Adrenal gland (tissue), 12 donors: ENCODE measurements around the gene SLC37A1. TPM values are rescaled to one million over a fixed set of nuclear protein-coding genes. Genes with fewer than 3 reads are reported as not detected.

Source experiments
- DNase-seq, 7 donors: peaks; one replicate each; pipeline ENCODE4 v3.0.0-alpha.2; 2019 to 2020
- H3K27ac ChIP-seq, 5 donors: fragments of 200-600 bp; sonication (generic) in 4 of 5; 1 replicate in 3 of 5; 2 replicates in 2 of 5; pipeline versions ENCODE4 v1.5.1 to v1.8.0; 2016 to 2020; ENCODE audit warnings: mild to moderate bottlenecking in 1 of 5
- H3K27me3 ChIP-seq: fragments of 200-600 bp; 2 replicates; pipeline ENCODE4 v1.8.0; 2021
- H3K36me3 ChIP-seq, 2 donors: fragments of 200-600 bp; replicated peaks in 1 of 2; 1 replicate in 1 of 2; 2 replicates in 1 of 2; pipeline versions ENCODE4 v1.5.1 to v1.8.0; 2018 to 2022
- H3K4me1 ChIP-seq, 2 donors: fragments of 200-600 bp; replicated peaks in 1 of 2; 1 replicate in 1 of 2; 2 replicates in 1 of 2; pipeline versions ENCODE4 v1.5.1 to v1.8.0; 2018 to 2021
- H3K4me3 ChIP-seq, 4 donors: fragments of 200-600 bp; sonication (generic) in 3 of 4; one replicate each; pipeline ENCODE4 v1.5.1; 2016 to 2018
- H3K9me3 ChIP-seq, 3 donors: fragments of 200-600 bp; sonication (generic) in 1 of 3; replicated peaks in 1 of 3; 1 replicate in 2 of 3; 2 replicates in 1 of 3; pipeline versions ENCODE4 v1.5.1 to v1.8.0; 2016 to 2021
- CTCF ChIP-seq, 6 experiments: fragments of 450-650 bp in 4 of 6; fragments of 200-600 bp in 2 of 6; sonication (generic) in 1 of 6; IDR thresholded peaks; 1 replicate in 5 of 6; 2 replicates in 1 of 6; pipeline versions ENCODE4 v1.5.1 to v1.8.0; 2016 to 2021; ENCODE audit warnings: antibody characterized with exemption in 6 of 6, mild to moderate bottlenecking in 2 of 6, moderate library complexity in 1 of 6
- POLR2A ChIP-seq, 2 donors: fragments of 450-650 bp; IDR thresholded peaks; one replicate each; pipeline ENCODE4 v1.6.1; 2017; ENCODE audit warnings: antibody characterized with exemption in 2 of 2, mild to moderate bottlenecking in 2 of 2, moderate library complexity in 1 of 2
- WGBS, 4 donors: extraction: QIAGEN DNeasy Blood & Tissue Kit in 2 of 4; methylation state at CpG; one replicate each; pipeline versions ENCODE4 v1.1.5 to v1.1.7; 2013 to 2017; 5-methylcytosine and 5-hydroxymethylcytosine counted together
- intact Hi-C, 2 donors: fragments of 100-400 bp; cut with DNase I; formaldehyde crosslinking; loops; one replicate each; pipeline versions ENCODE4 v1.14.1 to v1.15.0; 2022 to 2023
- polyA plus RNA-seq, 3 donors: library from polyadenylated mRNA; stranded (reverse); fragments of 200-250 nt in 2 of 3; fragments of 350-450 nt in 1 of 3; fragmentation: Illumina TruSeq in 1 of 3; extraction: RNeasy Lipid Tissue Mini Kit (QIAGEN cat#74804) in 1 of 3; gene quantifications; one replicate each; pipeline ENCODE4 v1.2.3, GENCODE V29; 2013 to 2014
- total RNA-seq, 9 donors: library from RNA; depleted of rRNA in 4 of 9; stranded (reverse); fragments of >200 nt in 4 of 9; fragments of 120-200 nt in 1 of 9; fragmentation: NEBNext Ultra II Directional in 1 of 9; extraction: Animal tissue kit (Norgen Biotek cat#: 25700) in 1 of 9; gene quantifications; one replicate each; pipeline versions ENCODE4 v1.1.0 to v1.2.4, GENCODE V29; 2013 to 2023
- donor health status: healthy with polysubstance abuse.
- donor health status: Bipolar disorder and iron deficiency.
- donor health status: DM: yes; HTN: yes; CAD: no.
- donor health status: DM: no; HTN: no; CAD: no.
- donor health status: DM: no; HTN: no; CAD: no.
- donor health status: DM: yes; HTN: yes; CAD: no.

SLC37A1 gene
- total and polyA plus RNA-seq, 12 donors = 4.8 to 27.2 (median 16.3) TPM

GRCh38 chr21:42554251-42554961, 40.8 kb downstream of the SLC37A1 start:
- peak; percentile 33 to 75 (median 47) for DNase-seq
- Histone ChIP-seq H3K4me3 (no peak overlapping the region), H3K9me3 (no peaks in the 10 kb centered on the region), H3K27ac (no peak overlapping the region), H3K36me3 (peaks cover 0 to 8% of the 10 kb centered on the region in 2 donors), H3K4me1 (no peaks in the 10 kb centered on the region), H3K27me3 (no peaks in the 10 kb centered on the region)
- intact Hi-C loops = no loop called here
- 67 to 74% (median 69%) methylated on average over 13 of the region's 13 CpGs for WGBS, 4 donors
- TF ChIP-seq POLR2A (IDR thresholded peaks at IDR 0.05) (no peak), CTCF (IDR thresholded peaks at IDR 0.05) (peak in 1 of 6 experiments; percentile 7)

- H3K27me3 ChIP-seq = no peaks in the 10 kb centered on the region
- intact Hi-C loops = no loop called here
- no peaks in the 10 kb centered on the region for H3K4me1 ChIP-seq
- no peak overlapping the region for H3K4me3 ChIP-seq
- H3K36me3 ChIP-seq = peaks cover 0 to 10% of the 10 kb centered on the region in 2 donors
- TF ChIP-seq POLR2A (IDR thresholded peaks at IDR 0.05) (no peak), CTCF (IDR thresholded peaks at IDR 0.05) (no peak)
- H3K9me3 ChIP-seq = no peaks in the 10 kb centered on the region
- peak in 3 of 7 donors; percentile 8 to 51 (median 16) for DNase-seq
- WGBS, 4 donors = 94 to 96% (median 95%) methylated on average over 27 to 28 of the region's 28 CpGs
- H3K27ac ChIP-seq = no peak overlapping the region
Observed at GRCh38 chr21:42555756-42556438, 42.2 kb downstream of the SLC37A1 start.

GRCh38 chr21:42556476-42556875, 42.8 kb downstream of the SLC37A1 start:
- TF ChIP-seq POLR2A (IDR thresholded peaks at IDR 0.05) (no peak), CTCF (IDR thresholded peaks at IDR 0.05) (no peak)
- Histone ChIP-seq H3K4me1 (no peaks in the 10 kb centered on the region), H3K4me3 (no peak overlapping the region), H3K36me3 (peaks cover 0 to 16% of the 10 kb centered on the region in 2 donors), H3K27ac (no peak overlapping the region), H3K9me3 (no peaks in the 10 kb centered on the region), H3K27me3 (no peaks in the 10 kb centered on the region)
- peak in 1 of 7 donors; percentile 2 for DNase-seq
- 93 to 100% (median 95%) methylated on average over 5 to 6 of the region's 6 CpGs for WGBS, 4 donors
- intact Hi-C loops = no loop called here

- no peaks in the 10 kb centered on the region for H3K4me1 ChIP-seq
Observed at GRCh38 chr21:42556960-42557359, 43.3 kb downstream of the SLC37A1 start.

More at GRCh38 chr21:42556960-42557359, 43.3 kb downstream of the SLC37A1 start:
- H3K36me3 ChIP-seq = peaks cover 0 to 19% of the 10 kb centered on the region in 2 donors
- 67 to 94% (median 88%) methylated on average over 1 to 14 of the region's 14 CpGs for WGBS, 4 donors
- TF ChIP-seq CTCF (IDR thresholded peaks at IDR 0.05) = no peak
- TF ChIP-seq POLR2A (IDR thresholded peaks at IDR 0.05) = no peak
- no peaks in the 10 kb centered on the region for H3K9me3 ChIP-seq
- H3K27ac ChIP-seq = no peak overlapping the region
- DNase-seq = peak in 3 of 7 donors; percentile 10 to 49 (median 16)
- no peaks in the 10 kb centered on the region for H3K27me3 ChIP-seq
- intact Hi-C loops = no loop called here
- H3K4me3 ChIP-seq = no peak overlapping the region
